Heart left ventricle (tissue), 13 donors: ENCODE measurements around the gene NELFCD.

ENCODE experiments used
- POLR2A ChIP-seq, 2 donors: fragments of 450-650 bp; IDR thresholded peaks; one replicate each; pipeline ENCODE4 v1.6.1; 2017; ENCODE audit warnings: antibody characterized with exemption in 2 of 2, mild to moderate bottlenecking in 2 of 2, moderate library complexity in 2 of 2
- TF ChIP-seq, protein P1 (sequence below), 12 donors: fragments of 200-600 bp; sonication (generic) in 4 of 12; IDR thresholded peaks; one replicate each; pipeline versions ENCODE4 v1.5.0 to v1.8.0; 2018 to 2022; ENCODE audit warnings: antibody characterized with exemption in 12 of 12, mild to moderate bottlenecking in 5 of 12
- donor health status: ischemic (EF 13 %, LVEDD 7.1; RV severe dilation, severe dysfunction).
- donor health status: DM: no; HTN: yes; CAD: no.
- donor health status: DM: no; HTN: no; CAD: no.
- donor health status: ischemic (EF 25% LVEDD 6.9; RV normal size, moderate dysfunction).
- donor health status: ischemic (EF 25% LVEDD 5.7; RV mildly dilated, moderate dysfunction).
- donor health status: ischemic (EF 35%, LVEDD 5.7; RV mildly dilated, moderate dysfunction).
- donor health status: nonischemic (EF 11% LVEDD 7.7; RV severe dilation, severe dysfunction).
- donor health status: DM: yes; HTN: yes; CAD: no.
- donor health status: PGD.
- donor health status: ischemic (EF 29% LVEDD 5.4; RV normal size, mild dysfunction).
- donor health status: nonischemic (EF 23%, LVEDD 6.1; RV moderate dilation, normal function).

DNA sequence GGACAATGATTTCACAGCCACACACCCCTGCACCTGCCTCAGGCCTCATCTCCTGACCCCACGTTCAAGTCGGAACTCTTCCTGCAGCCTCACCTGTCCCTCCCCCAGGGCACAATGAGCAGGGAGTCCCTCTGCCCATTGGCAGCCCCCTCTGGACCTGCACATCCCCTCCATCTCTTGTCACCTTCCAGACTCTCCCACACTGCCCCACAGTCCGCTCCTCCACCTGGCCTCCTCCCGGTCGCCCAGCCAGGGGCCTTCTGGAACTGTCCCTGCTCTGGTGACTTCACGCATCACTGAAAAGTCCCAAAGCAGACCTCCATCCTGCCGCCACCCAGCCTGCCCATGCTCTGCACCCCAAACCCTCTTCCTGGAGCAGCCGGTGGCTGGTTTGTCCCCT lies 21.3 kb downstream of the NELFCD start:
- TF ChIP-seq, protein P1, sequence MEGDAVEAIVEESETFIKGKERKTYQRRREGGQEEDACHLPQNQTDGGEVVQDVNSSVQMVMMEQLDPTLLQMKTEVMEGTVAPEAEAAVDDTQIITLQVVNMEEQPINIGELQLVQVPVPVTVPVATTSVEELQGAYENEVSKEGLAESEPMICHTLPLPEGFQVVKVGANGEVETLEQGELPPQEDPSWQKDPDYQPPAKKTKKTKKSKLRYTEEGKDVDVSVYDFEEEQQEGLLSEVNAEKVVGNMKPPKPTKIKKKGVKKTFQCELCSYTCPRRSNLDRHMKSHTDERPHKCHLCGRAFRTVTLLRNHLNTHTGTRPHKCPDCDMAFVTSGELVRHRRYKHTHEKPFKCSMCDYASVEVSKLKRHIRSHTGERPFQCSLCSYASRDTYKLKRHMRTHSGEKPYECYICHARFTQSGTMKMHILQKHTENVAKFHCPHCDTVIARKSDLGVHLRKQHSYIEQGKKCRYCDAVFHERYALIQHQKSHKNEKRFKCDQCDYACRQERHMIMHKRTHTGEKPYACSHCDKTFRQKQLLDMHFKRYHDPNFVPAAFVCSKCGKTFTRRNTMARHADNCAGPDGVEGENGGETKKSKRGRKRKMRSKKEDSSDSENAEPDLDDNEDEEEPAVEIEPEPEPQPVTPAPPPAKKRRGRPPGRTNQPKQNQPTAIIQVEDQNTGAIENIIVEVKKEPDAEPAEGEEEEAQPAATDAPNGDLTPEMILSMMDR (IDR thresholded peaks at IDR 0.05): no peak
- no peak for TF ChIP-seq POLR2A (IDR thresholded peaks at IDR 0.05)
